Measurements from ENCODE around the gene ADAMTSL1.

- TF ChIP-seq POLR2AphosphoS5 (IDR thresholded peaks at IDR 0.05) (no peak), TAF1 (IDR thresholded peaks at IDR 0.05; ENCODE audit: low read depth) (no peak), CTCF (IDR thresholded peaks at IDR 0.05; ENCODE audit: poor library complexity, severe bottlenecking) (no peak), REST (IDR thresholded peaks at IDR 0.05; ENCODE audit: borderline replicate concordance) (no peak), EZH2 (IDR thresholded peaks at IDR 0.05; ENCODE audit: borderline replicate concordance, insufficient read depth, low read length, poor library complexity, severe bottlenecking) (no peak), EP300 (conservative IDR thresholded peaks at IDR 0.05; ENCODE audit: poor library complexity, severe bottlenecking) (no peak), RAD21 (conservative IDR thresholded peaks at IDR 0.05) (no peak)
Observed at GRCh38 chr9:18923167-18923566, 449.2 kb downstream of the ADAMTSL1 start.

Data from neural cell (in vitro differentiated cells).